GM12878 (cell line): ENCODE data around the gene ATP2C2. TPM values are rescaled to one million over a fixed set of nuclear protein-coding genes. Genes with fewer than 3 reads are reported as not detected.

Source experiments
- ATAC-seq: fragments of 200-7000 bp; cut with Tn5 transposase; 3 replicates; pipeline ENCODE4 v1.9.1; 2020; ENCODE audit warnings: mild to moderate bottlenecking, moderate library complexity
- BruUV-seq: library from RNA; stranded (reverse); fragments of 400-500 nt; replicated peaks from 2 replicates; lab custom pipeline; 2021; lab: Mats Ljungman, UMichigan
- CTCF ChIA-PET: fragments of 300-600 bp; sonication (Branson Sonifier 250); formaldehyde crosslinking; extraction: SDS; loops from one replicate; lab custom pipeline; 2021; ENCODE audit warnings: inconsistent platforms; lab: Yijun Ruan, JAX
- POLR2A ChIA-PET: fragments of 350-600 bp; formaldehyde crosslinking; extraction: SDS; loops from one replicate; lab custom pipeline; 2021; ENCODE audit warnings: inconsistent platforms; lab: Charles Lee
- RAD21 ChIA-PET: fragments of 300-600 bp; sonication (Branson Sonifier 250); formaldehyde crosslinking; loops from one replicate; lab custom pipeline; 2023; ENCODE audit warnings: antibody characterized with exemption; ENCODE audit not compliant: unreplicated experiment; lab: Charles Lee
- SMC1A ChIA-PET: fragments of 300-600 bp; sonication (Branson Sonifier 250); formaldehyde crosslinking; loops from one replicate; lab custom pipeline; 2023; ENCODE audit not compliant: unreplicated experiment, uncharacterized antibody; lab: Charles Lee
- DNase-seq: peaks from one replicate; pipeline ENCODE4 v3.0.0-alpha.2; 2011; ENCODE audit warnings: low read depth, low spot score
- FAIRE-seq: peaks from 3 replicates; lab custom pipeline; 2011; peaks lifted over from hg19 to GRCh38; lab: Jason Lieb, UNC
- H2AFZ ChIP-seq: 2 replicates; pipeline ENCODE4 v1.6.0; 2011; ENCODE audit warnings: low read depth, low read length, control low read depth; ENCODE audit not compliant: control insufficient read depth
- H3K27ac ChIP-seq: 2 replicates; pipeline ENCODE4 v1.5.1; 2011; ENCODE audit warnings: control low read depth; ENCODE audit not compliant: control insufficient read depth, insufficient read depth
- H3K27me3 ChIP-seq, 2 experiments: replicated peaks in 1 of 2; 2 replicates each; pipeline versions ENCODE4 v1.6.0 to v1.6.1; 2011; ENCODE audit warnings: low read length in 1 of 2; ENCODE audit not compliant: control insufficient read depth in 2 of 2, insufficient read depth in 2 of 2
- H3K36me3 ChIP-seq, 2 experiments: 2 replicates each; pipeline ENCODE4 v1.5.1; 2011; ENCODE audit warnings: low read length in 1 of 2; ENCODE audit not compliant: control insufficient read depth in 2 of 2, insufficient read depth in 2 of 2
- H3K4me1 ChIP-seq: 2 replicates; pipeline ENCODE4 v1.6.1; 2011; ENCODE audit warnings: mild to moderate bottlenecking, low read length, moderate library complexity, mixed read lengths; ENCODE audit not compliant: control insufficient read depth, insufficient read depth
- H3K4me2 ChIP-seq: 2 replicates; pipeline ENCODE4 v1.6.0; 2011; ENCODE audit warnings: control low read depth; ENCODE audit not compliant: control insufficient read depth, insufficient read depth
- H3K4me3 ChIP-seq: fragments of 200-600 bp; sonication (generic); 2 replicates; pipeline ENCODE4 v1.5.1; 2016
- H3K79me2 ChIP-seq: 2 replicates; pipeline ENCODE4 v1.6.0; 2011; ENCODE audit warnings: low read length; ENCODE audit not compliant: control insufficient read depth, insufficient read depth
- H3K9ac ChIP-seq: 2 replicates; pipeline ENCODE4 v1.8.0; 2011; ENCODE audit warnings: low read length, control low read depth, mixed read lengths; ENCODE audit not compliant: control insufficient read depth, insufficient read depth
- H3K9me3 ChIP-seq: replicated peaks from 3 replicates; pipeline ENCODE4 v1.5.1; 2011; ENCODE audit warnings: mild to moderate bottlenecking, low read length; ENCODE audit not compliant: control insufficient read depth, insufficient read depth
- H4K20me1 ChIP-seq: 2 replicates; pipeline ENCODE4 v1.6.0; 2011; ENCODE audit not compliant: control insufficient read depth, insufficient read depth
- ATF7 ChIP-seq: fragments of 450-650 bp; IDR thresholded peaks from 2 replicates; pipeline ENCODE4 v1.6.1; 2016; ENCODE audit warnings: low read depth, mild to moderate bottlenecking
- CBFB ChIP-seq: IDR thresholded peaks from 2 replicates; pipeline ENCODE4 v1.6.1; 2016; ENCODE audit warnings: antibody characterized with exemption, low read depth
- CEBPB ChIP-seq, 2 experiments: fragments of 150-350 bp in 1 of 2; IDR thresholded peaks; 2 replicates each; pipeline ENCODE4 v1.6.1; 2012 to 2014; ENCODE audit warnings: low read depth in 2 of 2, low read length in 2 of 2, borderline replicate concordance in 1 of 2, inconsistent platforms in 1 of 2
- CHD1 ChIP-seq: IDR thresholded peaks from 2 replicates; pipeline ENCODE4 v1.6.1; 2012; ENCODE audit warnings: low read depth, low read length, improper control_type of control experiment
- FOXK2 ChIP-seq: fragments of 450-650 bp; IDR thresholded peaks from 2 replicates; pipeline ENCODE4 v1.6.1; 2017; ENCODE audit warnings: mild to moderate bottlenecking, moderate library complexity
- FOXM1 ChIP-seq: IDR thresholded peaks from 2 replicates; pipeline ENCODE4 v1.6.1; 2012; ENCODE audit warnings: low read depth, mild to moderate bottlenecking, inconsistent platforms, low read length, moderate library complexity
- NR2C2 ChIP-seq: IDR thresholded peaks from 2 replicates; pipeline ENCODE4 v1.6.1; 2011; ENCODE audit warnings: borderline replicate concordance, low read depth; ENCODE audit not compliant: control insufficient read depth, insufficient read length
- POLR2AphosphoS2 ChIP-seq: IDR thresholded peaks from 2 replicates; pipeline ENCODE4 v1.6.1; 2011; ENCODE audit warnings: low read depth, mild to moderate bottlenecking, low read length, improper control_type of control experiment, moderate library complexity
- SIN3A ChIP-seq: IDR thresholded peaks from 2 replicates; pipeline ENCODE4 v1.6.1; 2012; ENCODE audit warnings: low read depth, low read length, improper control_type of control experiment
- TCF7 ChIP-seq: IDR thresholded peaks from 2 replicates; pipeline ENCODE4 v1.6.1; 2014; ENCODE audit warnings: antibody characterized with exemption, borderline replicate concordance
- WGBS: methylation state at CpG from one replicate; pipeline ENCODE4 v1.1.6; 2016; ENCODE audit warnings: low lambda C conversion rate; ENCODE audit not compliant: insufficient replicate concordance, insufficient coverage; ENCODE audit errors: missing lambda C conversion rate; 5-methylcytosine and 5-hydroxymethylcytosine counted together
- in situ Hi-C: fragments of 300-500 bp; cut with MboI; formaldehyde crosslinking; loops from 9 replicates; pipeline ENCODE4 v1.14.3; 2018; ENCODE audit warnings: mixed read lengths
- intact Hi-C: fragments of 100-400 bp; cut with micrococcal nuclease; formaldehyde crosslinking; loops from one replicate; pipeline ENCODE4 v1.14.2; 2022; ENCODE audit not compliant: unreplicated experiment
- polyA plus RNA-seq, 11 experiments: library from polyadenylated mRNA; depleted of rRNA in 4 of 11; unstranded in 6 of 11; stranded (reverse) in 5 of 11; fragments of >200 nt; fragmentation: Nextera tagmentation in 4 of 11; fragmentation: Illumina TruSeq in 1 of 11; extraction: Ambion mirVana in 4 of 11; extraction: Trizol in 1 of 11; gene quantifications; 1 replicate in 1 of 11; 2 replicates in 10 of 11; pipeline versions ENCODE4 v1.2.1 to v1.2.3, GENCODE V29; 2011 to 2016; ENCODE audit warnings: inconsistent platforms in 2 of 11, missing spikeins in 2 of 11, low read depth in 1 of 11
- total RNA-seq, 4 experiments: library from RNA; depleted of rRNA in 3 of 4; stranded (reverse); fragments of >200 nt in 3 of 4; fragmentation: Illumina TruSeq in 1 of 4; extraction: Trizol in 1 of 4; gene quantifications; 2 replicates each; pipeline versions ENCODE4 v1.2.1 to v1.2.3, GENCODE V29; 2013 to 2021
- TF ChIP-seq, protein P1 (sequence below): IDR thresholded peaks from 2 replicates; pipeline ENCODE4 v1.6.1; 2012; ENCODE audit warnings: low read depth, low read length, improper control_type of control experiment
- TF ChIP-seq, protein P2 (sequence below): fragments of 450-650 bp; formaldehyde crosslinking; IDR thresholded peaks from 2 replicates; pipeline ENCODE4 v1.4.0; 2022; ENCODE audit warnings: mild to moderate bottlenecking, moderate library complexity
- TF ChIP-seq, protein P3 (sequence below): IDR thresholded peaks from 2 replicates; pipeline ENCODE4 v1.6.1; 2012; ENCODE audit warnings: low read depth, low read length, improper control_type of control experiment
- TF ChIP-seq, protein P4 (sequence below): fragments of 450-650 bp; formaldehyde crosslinking; IDR thresholded peaks from 2 replicates; pipeline ENCODE4 v1.5.0; 2022; ENCODE audit warnings: mild to moderate bottlenecking, missing genetic modification characterization

The ATP2C2 gene
- total and polyA plus RNA-seq, 10 of the 15 experiments (the other 5 are each of a cell fraction or from before 2014, with no cell fraction given) = 0.05 to 0.19 TPM; not detected in 8

DNA sequence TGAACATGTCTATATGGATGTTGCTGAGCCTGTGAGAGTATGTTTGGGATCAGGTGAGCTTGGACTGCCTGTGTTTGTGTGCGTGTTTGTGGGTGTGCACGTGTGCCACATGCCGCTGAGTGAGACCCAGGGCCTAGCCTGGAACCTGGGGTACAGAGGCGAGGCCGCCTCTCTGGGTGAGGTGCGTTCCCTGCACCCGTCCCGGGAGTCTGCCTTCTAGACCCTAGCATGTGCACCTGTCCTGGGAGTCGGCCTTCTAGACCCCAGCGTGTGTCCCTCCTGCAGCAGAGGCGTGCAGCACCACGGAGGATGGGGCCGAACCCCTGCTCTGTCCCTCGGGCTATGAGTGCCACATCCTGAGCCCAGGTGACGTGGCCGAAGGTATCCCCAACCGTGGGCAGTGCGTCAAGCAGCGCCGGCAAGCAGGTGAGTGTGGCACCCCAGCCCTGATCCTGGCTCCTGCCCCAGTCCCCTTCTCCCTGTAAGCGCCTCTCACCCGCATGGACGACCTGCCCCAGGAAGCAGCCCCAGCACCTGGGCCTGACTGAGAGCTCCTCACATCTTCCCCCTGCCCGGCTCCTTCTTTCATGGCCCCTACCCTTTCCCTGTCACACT lies 49.1 kb upstream of the ATP2C2 start:
- H3K27ac ChIP-seq = no peak overlapping the region
- H3K4me1 ChIP-seq = no peaks in the 10 kb centered on the region
- ChIA-PET RAD21 (no interaction called here), SMC1A (no interaction called here), POLR2A (no interaction called here), CTCF (no interaction called here)
- no TSS peak for BruUV-seq
- H3K79me2 ChIP-seq = no peaks in the 10 kb centered on the region
- FAIRE-seq (no peak), ATAC-seq (no peak), DNase-seq (no peak)
- H3K36me3 ChIP-seq = no peaks in the 10 kb centered on the region
- H3K4me2 ChIP-seq = no peak overlapping the region
- TF ChIP-seq, protein P1, sequence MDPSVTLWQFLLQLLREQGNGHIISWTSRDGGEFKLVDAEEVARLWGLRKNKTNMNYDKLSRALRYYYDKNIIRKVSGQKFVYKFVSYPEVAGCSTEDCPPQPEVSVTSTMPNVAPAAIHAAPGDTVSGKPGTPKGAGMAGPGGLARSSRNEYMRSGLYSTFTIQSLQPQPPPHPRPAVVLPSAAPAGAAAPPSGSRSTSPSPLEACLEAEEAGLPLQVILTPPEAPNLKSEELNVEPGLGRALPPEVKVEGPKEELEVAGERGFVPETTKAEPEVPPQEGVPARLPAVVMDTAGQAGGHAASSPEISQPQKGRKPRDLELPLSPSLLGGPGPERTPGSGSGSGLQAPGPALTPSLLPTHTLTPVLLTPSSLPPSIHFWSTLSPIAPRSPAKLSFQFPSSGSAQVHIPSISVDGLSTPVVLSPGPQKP = no peak
- TF ChIP-seq, protein P2, sequence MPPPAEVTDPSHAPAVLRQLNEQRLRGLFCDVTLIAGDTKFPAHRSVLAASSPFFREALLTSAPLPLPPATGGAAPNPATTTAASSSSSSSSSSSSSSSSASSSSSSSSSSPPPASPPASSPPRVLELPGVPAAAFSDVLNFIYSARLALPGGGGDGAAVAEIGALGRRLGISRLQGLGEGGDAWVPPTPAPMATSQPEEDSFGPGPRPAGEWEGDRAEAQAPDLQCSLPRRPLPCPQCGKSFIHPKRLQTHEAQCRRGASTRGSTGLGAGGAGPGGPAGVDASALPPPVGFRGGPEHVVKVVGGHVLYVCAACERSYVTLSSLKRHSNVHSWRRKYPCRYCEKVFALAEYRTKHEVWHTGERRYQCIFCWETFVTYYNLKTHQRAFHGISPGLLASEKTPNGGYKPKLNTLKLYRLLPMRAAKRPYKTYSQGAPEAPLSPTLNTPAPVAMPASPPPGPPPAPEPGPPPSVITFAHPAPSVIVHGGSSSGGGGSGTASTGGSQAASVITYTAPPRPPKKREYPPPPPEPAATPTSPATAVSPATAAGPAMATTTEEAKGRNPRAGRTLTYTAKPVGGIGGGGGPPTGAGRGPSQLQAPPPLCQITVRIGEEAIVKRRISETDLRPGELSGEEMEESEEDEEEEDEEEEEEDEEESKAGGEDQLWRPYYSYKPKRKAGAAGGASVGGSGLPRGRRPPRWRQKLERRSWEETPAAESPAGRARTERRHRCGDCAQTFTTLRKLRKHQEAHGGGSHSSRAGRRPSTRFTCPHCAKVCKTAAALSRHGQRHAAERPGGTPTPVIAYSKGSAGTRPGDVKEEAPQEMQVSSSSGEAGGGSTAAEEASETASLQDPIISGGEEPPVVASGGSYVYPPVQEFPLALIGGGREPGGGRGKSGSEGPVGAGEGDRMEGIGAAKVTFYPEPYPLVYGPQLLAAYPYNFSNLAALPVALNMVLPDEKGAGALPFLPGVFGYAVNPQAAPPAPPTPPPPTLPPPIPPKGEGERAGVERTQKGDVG (CRISPR knock-in tag) = no peak
- TF ChIP-seq POLR2AphosphoS2 (no peak), NR2C2 (no peak), FOXM1 (no peak), CHD1 (no peak), FOXK2 (no peak), CEBPB (IDR thresholded peaks at IDR 0.05; ENCODE audit: borderline replicate concordance in 1 of 2, low read depth in 2 of 2, low read length in 2 of 2) (no peak), ATF7 (no peak), SIN3A (no peak), CBFB (no peak), TCF7 (no peak)
- TF ChIP-seq, protein P3, sequence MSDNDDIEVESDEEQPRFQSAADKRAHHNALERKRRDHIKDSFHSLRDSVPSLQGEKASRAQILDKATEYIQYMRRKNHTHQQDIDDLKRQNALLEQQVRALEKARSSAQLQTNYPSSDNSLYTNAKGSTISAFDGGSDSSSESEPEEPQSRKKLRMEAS = no peak
- TF ChIP-seq, protein P4, sequence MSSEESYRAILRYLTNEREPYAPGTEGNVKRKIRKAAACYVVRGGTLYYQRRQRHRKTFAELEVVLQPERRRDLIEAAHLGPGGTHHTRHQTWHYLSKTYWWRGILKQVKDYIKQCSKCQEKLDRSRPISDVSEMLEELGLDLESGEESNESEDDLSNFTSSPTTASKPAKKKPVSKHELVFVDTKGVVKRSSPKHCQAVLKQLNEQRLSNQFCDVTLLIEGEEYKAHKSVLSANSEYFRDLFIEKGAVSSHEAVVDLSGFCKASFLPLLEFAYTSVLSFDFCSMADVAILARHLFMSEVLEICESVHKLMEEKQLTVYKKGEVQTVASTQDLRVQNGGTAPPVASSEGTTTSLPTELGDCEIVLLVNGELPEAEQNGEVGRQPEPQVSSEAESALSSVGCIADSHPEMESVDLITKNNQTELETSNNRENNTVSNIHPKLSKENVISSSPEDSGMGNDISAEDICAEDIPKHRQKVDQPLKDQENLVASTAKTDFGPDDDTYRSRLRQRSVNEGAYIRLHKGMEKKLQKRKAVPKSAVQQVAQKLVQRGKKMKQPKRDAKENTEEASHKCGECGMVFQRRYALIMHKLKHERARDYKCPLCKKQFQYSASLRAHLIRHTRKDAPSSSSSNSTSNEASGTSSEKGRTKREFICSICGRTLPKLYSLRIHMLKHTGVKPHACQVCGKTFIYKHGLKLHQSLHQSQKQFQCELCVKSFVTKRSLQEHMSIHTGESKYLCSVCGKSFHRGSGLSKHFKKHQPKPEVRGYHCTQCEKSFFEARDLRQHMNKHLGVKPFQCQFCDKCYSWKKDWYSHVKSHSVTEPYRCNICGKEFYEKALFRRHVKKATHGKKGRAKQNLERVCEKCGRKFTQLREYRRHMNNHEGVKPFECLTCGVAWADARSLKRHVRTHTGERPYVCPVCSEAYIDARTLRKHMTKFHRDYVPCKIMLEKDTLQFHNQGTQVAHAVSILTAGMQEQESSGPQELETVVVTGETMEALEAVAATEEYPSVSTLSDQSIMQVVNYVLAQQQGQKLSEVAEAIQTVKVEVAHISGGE (CRISPR knock-in tag) = no peak
- intact Hi-C loops = no loop called here
- H3K4me3 ChIP-seq = no peak overlapping the region
- no peaks in the 10 kb centered on the region; the same call in 2 of the 3 replicates for H3K9me3 ChIP-seq
- no peak overlapping the region for H3K9ac ChIP-seq
- H3K27me3 ChIP-seq = peaks cover 0 to 1% of the 10 kb centered on the region in 2 experiments; a peak in 1 of 4 replicates
- no peak overlapping the region for H2AFZ ChIP-seq
- no peaks in the 10 kb centered on the region for H4K20me1 ChIP-seq
- 63% methylated on average over 20 of the region's 24 CpGs for WGBS
- in situ Hi-C loops = no loop called here
